CMK (cell line): ENCODE data around the gene OVCA2.
A peak's percentile ranks its signal among the peaks of the same experiment; 100 is the strongest.

Experiments used
- DNase-seq: peaks from one replicate; pipeline ENCODE4 v3.0.0-alpha.2; 2010; ENCODE audit warnings: low read depth

The OVCA2 gene

DNA sequence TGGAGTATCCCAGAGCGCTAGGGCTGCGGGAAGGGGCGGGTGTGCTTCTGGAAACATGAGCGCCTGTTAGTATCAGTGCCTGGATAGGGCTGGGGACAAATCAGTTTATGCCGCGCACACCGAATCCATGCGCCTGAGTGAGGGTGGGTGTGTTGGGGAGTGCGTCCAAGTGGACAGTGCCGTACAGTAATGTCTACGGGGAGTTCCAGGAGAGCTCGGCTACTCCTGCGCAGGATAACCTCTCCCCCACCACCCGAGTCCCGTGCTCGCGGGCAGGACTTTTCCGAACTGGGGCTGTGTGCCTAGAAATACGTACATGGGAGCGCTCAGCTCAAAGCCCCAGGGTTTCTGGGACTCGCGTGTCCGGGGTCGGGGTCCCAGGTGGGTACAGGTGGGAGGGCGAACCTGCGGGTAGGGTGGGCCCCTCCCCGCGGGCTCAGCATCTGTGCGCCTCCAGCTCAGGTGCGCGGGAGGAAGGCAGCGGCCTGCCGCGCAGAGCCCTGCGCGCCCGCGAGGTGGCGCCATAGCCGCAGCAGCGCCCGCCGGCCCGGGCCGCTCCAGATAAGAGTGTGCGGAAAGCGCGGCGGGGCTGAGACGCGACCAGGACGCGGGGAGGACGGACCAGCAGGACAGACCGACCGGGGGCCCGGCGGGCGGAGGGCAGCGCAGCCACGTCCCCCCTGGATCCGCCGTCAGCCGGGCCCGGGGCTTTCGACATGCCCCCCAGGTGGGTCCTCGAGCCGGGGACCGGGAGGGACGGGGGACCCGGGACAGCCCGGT lies 12.9 kb downstream of the OVCA2 start, which contains the start of gene HIC1:
HIC1 (plus strand) TSS at position 592 of the 780 bp plus-strand sequence. CDS start 1,588 bp downstream, outside the sequence.
- no peak for DNase-seq

DNA sequence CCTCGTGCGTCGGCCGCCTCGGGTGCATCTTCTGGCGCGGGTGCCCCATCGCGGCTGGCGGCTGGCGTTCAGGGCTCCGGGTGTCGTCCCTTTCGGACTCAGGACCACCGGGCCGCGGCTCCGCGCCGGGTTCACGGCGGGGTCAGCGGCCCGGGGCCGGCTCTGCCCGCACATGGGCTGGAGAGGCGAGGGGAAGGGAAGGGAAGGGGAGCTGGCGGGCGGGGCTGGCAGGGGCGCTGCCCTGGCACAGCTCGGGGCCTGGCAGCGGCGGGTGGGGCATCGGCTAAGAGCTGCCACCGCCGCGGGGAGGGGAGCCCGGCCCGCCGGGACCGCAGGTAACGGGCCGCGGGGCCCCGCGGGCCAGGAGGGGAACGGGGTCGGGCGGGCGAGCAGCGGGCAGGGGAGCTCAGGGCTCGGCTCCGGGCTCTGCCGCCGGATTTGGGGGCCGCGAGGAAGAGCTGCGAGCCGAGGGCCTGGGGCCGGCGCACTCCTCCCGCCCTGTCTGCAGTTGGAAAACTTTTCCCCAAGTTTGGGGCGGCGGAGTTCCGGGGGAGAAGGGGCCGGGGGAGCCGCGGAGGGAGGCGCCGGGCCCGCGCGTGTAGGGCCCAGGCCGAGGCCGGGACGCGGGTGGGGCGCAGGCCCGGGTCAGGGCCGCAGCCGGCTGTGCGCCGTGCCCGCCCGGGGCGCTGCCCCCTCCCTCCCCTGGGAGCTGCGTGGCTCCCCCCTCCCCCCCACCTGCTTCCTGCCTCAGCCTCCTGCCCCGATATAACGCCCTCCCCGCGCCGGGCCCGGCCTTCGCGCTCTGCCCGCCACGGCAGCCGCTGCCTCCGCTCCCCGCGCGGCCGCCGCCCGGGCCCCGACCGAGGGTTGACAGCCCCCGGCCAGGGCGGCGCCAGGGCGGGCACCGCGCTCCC lies 13.7 kb downstream of the OVCA2 start:
- no peak for DNase-seq

DNA sequence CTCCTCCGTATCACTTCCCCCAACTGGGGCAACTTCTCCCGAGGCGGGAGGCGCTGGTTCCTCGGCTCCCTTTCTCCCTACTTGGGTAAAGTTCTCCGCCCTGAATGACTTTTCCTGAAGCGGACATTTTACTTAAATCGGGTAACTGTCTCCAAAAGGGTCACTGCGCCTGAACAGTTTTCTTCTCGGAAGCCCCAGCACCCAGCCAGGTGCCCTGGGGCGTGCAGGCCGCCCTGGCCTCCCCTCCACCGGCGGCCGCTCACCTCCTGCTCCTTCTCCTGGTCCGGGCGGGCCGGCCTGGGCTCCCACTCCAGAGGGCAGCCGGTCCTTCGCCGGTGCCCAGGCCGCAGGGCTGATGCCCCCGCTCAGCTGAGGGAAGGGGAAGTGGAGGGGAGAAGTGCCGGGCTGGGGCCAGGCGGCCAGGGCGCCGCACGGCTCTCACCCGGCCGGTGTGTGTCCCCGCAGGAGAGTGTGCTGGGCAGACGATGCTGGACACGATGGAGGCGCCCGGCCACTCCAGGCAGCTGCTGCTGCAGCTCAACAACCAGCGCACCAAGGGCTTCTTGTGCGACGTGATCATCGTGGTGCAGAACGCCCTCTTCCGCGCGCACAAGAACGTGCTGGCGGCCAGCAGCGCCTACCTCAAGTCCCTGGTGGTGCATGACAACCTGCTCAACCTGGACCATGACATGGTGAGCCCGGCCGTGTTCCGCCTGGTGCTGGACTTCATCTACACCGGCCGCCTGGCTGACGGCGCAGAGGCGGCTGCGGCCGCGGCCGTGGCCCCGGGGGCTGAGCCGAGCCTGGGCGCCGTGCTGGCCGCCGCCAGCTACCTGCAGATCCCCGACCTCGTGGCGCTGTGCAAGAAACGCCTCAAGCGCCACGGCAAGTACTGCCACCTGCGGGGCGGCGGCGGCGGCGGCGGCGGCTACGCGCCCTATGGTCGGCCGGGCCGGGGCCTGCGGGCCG lies 14.7 kb downstream of the OVCA2 start:
- DNase-seq, result no peak

DNA sequence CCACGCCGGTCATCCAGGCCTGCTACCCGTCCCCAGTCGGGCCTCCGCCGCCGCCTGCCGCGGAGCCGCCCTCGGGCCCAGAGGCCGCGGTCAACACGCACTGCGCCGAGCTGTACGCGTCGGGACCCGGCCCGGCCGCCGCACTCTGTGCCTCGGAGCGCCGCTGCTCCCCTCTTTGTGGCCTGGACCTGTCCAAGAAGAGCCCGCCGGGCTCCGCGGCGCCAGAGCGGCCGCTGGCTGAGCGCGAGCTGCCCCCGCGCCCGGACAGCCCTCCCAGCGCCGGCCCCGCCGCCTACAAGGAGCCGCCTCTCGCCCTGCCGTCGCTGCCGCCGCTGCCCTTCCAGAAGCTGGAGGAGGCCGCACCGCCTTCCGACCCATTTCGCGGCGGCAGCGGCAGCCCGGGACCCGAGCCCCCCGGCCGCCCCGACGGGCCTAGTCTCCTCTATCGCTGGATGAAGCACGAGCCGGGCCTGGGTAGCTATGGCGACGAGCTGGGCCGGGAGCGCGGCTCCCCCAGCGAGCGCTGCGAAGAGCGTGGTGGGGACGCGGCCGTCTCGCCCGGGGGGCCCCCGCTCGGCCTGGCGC lies 15.4 kb downstream of the OVCA2 start:
- no peak for DNase-seq

DNA sequence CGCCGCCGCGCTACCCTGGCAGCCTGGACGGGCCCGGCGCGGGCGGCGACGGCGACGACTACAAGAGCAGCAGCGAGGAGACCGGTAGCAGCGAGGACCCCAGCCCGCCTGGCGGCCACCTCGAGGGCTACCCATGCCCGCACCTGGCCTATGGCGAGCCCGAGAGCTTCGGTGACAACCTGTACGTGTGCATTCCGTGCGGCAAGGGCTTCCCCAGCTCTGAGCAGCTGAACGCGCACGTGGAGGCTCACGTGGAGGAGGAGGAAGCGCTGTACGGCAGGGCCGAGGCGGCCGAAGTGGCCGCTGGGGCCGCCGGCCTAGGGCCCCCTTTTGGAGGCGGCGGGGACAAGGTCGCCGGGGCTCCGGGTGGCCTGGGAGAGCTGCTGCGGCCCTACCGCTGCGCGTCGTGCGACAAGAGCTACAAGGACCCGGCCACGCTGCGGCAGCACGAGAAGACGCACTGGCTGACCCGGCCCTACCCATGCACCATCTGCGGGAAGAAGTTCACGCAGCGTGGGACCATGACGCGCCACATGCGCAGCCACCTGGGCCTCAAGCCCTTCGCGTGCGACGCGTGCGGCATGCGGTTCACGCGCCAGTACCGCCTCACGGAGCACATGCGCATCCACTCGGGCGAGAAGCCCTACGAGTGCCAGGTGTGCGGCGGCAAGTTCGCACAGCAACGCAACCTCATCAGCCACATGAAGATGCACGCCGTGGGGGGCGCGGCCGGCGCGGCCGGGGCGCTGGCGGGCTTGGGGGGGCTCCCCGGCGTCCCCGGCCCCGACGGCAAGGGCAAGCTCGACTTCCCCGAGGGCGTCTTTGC lies 16.2 kb downstream of the OVCA2 start:
- DNase-seq, result no peak

DNA sequence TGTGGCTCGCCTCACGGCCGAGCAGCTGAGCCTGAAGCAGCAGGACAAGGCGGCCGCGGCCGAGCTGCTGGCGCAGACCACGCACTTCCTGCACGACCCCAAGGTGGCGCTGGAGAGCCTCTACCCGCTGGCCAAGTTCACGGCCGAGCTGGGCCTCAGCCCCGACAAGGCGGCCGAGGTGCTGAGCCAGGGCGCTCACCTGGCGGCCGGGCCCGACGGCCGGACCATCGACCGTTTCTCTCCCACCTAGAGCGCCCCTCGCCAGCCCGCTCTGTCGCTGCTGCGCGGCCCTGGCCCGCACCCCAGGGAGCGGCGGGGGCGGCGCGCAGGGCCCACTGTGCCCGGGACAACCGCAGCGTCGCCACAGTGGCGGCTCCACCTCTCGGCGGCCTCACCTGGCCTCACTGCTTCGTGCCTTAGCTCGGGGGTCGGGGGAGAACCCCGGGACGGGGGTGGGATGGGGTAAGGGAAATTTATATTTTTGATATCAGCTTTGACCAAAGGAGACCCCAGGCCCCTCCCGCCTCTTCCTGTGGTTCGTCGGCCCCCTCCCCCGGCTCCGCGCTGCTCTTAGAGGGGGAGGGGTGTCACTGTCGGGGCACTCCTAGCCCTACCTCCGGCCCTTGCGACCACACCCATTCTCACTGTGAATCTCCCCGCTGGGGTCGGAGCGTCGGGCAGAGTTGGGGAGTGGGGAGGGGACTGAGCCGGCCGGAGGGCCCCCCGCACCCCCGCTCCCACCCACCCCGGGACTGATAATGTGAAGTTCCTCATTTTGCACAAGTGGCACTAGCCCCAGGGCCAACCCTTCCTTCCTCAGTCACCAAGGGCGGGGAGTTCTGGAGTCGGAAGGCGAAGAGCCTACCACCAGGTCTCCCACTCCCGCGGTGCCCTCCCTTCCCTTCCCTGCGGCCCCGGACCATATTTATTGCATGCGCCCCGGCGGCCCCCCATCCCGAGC lies 17.0 kb downstream of the OVCA2 start:
- DNase-seq, result peak; percentile 66

DNA sequence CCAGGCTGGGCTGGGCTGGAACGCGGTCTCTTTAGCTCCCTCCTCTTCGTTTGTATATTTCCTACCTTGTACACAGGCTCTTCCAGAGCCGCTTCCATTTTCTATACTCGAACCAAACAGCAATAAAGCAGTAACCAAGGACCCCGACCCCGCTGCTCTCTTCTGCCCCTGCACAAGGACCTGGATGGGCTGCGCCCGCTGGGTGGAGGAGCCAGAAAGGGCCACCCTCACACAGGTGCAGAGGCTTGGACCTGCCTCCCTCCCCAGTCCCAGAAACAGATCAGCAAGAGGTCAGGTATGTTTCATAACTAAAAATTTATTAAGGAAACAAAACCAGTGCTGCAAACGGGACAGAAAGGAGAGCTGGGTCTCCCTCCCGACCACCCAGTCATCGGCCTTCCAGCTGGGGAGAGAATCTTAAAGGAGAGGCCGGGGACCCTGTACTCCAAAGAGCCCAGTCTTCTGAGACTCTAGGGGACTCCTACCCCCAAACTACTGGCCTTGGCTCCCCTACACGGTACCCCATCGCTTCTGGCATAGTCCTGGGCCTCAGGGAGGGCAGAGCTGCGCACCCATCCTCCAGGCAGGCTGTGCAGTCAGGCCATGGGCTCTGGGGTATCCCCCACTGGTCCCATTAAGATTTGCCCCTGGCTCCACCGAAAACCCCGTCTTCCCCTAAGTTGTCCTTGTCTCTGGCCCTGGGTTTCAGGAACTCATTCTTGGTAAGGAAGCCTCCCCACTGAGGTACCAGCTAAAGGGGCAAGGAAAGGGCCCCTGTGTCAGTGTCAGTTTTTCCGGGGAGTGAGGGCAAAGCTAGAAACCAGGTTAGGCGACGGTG lies 17.9 kb downstream of the OVCA2 start:
- no peak for DNase-seq

DNA sequence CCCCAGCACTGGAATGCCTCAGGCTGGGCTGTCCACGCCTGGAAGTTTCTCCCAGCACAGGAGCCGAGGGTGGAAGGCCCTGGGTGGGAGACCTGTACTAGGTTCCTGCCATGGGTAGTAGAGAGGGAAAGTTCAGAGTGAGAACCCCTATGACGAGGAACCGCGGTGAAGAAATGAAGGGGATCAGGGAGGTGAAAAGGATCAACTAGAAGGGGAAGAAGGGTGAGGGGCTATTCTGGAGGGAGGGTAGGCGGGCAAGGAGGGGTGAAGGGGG lies 18.5 kb downstream of the OVCA2 start:
- no peak for DNase-seq

DNA sequence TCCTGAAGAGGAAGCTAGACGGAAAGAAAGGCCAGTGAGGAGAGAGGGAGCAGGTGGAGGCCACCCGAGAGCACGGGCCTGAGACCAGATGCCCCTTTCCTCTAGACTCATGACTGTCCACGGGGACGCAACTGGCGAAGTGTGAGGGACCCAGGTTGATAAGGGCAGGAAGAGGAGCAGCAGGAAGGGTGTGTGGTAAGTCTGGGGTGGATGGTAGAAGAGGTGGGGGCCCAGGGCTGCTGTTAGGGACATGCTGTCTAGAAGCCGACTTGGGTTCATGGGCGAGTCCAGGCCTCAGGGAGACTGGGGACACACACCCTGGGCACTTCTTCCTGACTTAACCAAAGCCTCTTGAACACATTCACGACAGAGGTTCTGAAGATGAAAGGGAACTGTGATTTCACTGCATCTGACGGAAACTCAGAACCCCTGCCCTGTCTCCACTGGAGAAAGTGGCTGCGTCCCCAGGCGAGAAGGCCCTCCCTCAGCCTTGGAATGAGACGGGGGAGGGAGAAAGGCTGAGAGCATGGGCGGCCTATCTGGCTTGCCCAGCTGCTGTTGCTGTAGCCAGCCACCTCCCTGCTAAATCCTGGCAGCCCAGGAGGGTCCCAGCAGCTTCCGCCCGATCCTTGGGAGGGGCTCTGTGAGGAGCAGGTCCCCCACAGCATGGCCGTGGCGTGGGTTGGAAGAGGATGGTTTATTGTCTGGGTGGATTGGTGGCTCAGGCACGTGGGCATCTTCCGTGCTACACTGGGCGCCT lies 19.0 kb downstream of the OVCA2 start:
- DNase-seq, result no peak

DNA sequence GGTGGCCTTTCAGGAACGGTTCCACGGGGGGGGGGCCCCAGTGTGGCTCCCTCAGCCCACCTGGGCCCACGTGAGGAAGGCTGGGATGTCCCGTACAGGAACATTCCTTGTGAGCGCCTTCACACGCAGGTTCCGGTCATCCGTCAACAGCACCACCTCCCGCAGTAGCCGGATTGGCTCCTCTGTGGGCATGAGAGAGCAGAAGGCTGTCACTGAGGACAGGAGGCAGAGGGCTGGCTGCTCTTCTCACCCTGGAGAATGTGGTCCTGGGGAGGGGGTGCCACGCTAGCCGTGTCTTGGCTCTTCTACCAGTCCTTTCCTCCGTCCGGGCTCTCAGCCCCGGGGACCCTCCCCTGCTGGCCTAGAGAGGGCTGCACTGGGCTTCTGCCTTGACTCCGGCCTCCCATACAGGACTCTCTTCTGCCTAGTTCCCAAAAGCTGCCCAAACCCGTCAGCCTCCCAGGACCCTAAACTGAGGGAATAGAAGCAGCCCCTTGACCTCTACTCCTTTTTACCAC lies 19.7 kb downstream of the OVCA2 start:
- no peak for DNase-seq

DNA sequence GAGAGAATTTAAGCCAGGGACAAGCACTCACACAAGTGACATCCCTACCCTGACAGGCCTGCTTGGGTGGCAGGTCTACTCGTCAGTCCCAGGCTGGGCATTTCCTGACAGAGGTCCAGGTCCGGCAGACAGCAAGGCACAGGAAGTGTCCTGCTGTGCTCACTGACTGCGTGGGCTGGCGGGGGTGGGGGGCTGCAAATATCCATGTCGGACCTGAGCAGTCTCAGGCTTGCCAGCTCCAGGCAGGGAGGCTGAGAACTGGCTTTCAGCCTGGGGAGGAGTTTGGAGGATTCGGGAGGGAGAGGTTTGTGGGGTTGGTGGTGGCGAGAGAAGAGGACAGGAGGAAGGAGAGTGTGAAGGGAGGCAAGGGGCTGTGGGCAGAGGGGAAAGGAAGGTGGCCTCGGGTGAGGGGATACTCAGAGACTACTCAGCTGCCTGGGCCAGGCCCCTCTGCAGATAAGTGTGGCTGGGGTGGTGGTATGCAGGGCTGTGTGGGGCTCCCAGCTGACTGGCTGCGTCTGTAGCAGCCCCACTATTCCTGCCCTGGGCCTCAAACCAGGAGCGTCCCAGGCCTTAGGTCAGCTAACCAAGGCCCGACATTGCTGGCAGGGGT lies 20.9 kb downstream of the OVCA2 start:
- DNase-seq, result no peak

DNA sequence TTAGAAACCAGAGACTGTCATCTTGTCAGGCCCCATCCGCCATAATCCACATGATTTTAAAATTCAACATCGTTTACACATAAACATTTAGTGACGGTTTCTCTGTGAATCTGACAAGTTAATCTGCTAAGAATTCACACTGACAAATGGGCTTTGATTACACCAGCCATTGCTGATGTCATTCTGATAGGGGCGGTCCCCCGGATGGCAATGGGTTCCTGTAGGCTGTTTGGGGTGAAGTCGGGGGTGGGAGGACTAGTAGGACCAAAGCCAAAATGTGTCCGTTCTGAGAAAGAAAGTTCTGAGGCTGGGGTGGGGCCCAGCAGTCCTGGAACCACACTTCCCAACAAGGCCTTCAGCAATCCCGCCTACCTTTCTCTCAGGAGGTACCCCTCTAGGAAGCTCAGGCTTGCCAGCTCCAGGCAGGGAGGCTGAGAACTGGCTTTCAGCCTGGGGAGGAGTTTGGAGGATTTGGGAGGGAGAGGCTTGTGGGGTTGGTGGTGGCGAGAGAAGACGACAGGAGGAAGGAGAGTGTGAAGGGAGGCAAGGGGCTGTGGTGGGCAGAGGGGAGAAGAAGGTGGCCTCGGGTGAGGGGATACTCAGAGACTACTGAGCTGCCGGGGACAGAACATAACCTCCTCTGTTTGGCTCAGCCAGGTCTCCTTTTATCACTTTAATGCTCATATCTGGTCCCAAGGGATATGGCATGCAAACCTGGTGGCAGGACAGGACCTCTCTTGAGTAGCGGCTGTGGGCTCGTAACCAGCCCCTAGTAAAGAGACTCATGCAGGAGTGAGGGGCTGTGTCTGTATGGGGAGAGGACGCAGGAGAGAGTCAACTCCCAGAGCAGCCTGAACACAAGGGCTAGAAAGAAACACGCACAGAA lies 21.7 kb downstream of the OVCA2 start:
- no peak for DNase-seq

DNA sequence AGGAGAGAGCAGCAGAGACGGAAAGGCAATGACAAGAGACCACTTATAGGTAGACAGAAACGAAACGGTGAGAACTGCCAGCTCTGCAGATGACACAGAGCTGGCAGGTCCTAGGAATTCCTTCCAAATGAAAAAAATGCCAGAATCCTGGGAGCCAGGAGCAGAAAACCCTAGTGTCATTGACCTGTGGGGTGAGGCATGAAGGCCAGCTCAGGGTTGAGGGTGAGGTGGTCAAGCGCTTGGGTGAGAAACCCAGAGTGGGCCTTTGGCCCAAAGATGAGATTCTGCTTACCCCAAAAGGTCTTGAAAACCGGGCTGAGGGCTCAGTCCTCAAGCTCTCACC lies 22.3 kb downstream of the OVCA2 start:
- DNase-seq, result no peak

DNA sequence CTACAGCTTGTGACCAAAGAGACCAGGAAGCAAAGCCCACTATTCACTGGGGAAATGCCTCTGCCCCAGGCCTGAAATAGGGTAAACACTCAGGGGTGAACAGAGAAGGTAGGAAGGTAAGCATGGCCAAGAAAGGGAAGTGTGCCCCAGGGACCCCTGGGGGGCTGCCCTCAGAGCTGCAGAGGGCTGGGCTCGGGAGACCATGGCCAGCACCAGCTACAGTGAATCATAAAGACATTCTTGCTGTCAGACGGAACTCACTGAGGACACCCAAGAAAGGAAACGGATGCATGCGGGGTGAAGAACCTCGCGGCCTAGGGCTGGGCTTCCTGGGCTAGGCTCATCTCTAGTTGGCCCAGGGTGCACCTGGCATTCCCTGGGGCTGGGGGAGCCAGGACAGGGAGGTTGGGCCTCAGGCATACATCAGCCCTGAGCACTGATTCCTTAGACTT lies 22.7 kb downstream of the OVCA2 start:
- DNase-seq, result no peak

DNA sequence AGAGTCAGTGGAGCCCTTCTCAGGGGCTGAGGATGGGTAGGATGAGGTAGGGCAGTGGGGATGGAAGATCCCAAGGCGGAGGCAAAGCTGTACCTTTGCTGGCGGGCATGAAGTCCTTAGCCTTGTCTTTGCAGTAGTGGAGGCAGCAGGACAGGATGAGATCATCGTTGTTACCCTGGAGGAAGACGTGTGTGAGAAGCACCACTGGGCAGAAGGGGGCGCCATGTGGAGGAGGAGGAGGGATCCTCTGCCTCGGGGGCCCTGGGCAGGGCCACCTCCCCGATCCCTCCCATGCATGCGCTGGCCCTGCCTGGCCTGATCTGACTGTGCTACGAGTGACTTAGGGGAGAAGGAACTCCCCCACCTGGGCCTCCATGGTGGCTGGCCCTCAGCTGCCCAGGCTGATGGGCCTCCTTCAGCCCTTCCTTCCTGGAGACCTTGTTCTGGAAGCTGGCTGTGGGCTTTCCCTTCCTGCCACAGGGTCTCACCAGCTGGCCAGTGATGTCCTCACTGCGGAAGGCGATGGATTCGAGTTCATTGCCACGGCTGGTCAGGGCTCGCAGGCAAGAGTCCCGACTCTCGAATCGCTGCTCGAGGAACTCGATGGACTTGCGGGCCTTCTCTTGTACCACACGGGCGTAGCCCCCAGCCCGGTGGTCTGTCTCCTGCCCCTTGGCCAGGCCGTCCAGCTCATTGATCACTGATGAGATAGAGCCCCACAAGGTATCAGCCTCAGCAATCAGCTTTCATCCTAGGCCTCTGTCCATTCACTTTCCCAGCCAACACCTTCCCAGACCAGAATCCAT lies 23.4 kb downstream of the OVCA2 start:
- DNase-seq, result no peak
